MCF 10A (cell line): ENCODE results near the gene SEPTIN14. TPM values are rescaled to one million over a fixed set of nuclear protein-coding genes. Genes with fewer than 3 reads are reported as not detected.
"Not testable (repeated sequence)": the region's sequence is repeated elsewhere in the genome, so short reads cannot be mapped to it uniquely, and the experiment has no call there.

Experiments used
- BruUV-seq: library from RNA; stranded (reverse); fragments of 400-500 nt; replicated peaks from 2 replicates; lab custom pipeline; 2021; lab: Mats Ljungman, UMichigan
- CTCF ChIA-PET: fragments of 300-600 bp; sonication (Branson Sonifier 250); formaldehyde crosslinking; extraction: SDS; loops from one replicate; lab custom pipeline; 2021; ENCODE audit warnings: antibody characterized with exemption, inconsistent platforms; lab: Yijun Ruan, JAX
- POLR2A ChIA-PET: fragments of 300-600, 350-650 bp; sonication (Branson Sonifier 250); formaldehyde crosslinking; extraction: SDS; loops from one replicate; lab custom pipeline; 2020; ENCODE audit warnings: antibody characterized with exemption, inconsistent platforms; lab: Yijun Ruan, JAX
- DNase-seq: peaks from one replicate; pipeline ENCODE4 v3.0.0-alpha.2; 2018; ENCODE audit not compliant: unreplicated experiment
- H3K27ac Mint-ChIP-seq: one replicate; pipeline ENCODE4 v1.8.0; 2022; ENCODE audit warnings: mild to moderate bottlenecking, low read depth, mixed read lengths; ENCODE audit not compliant: unreplicated experiment
- H3K27me3 Mint-ChIP-seq: one replicate; pipeline ENCODE4 v1.8.0; 2022; ENCODE audit warnings: mixed read lengths; ENCODE audit not compliant: insufficient read depth, unreplicated experiment
- H3K36me3 Mint-ChIP-seq: one replicate; pipeline ENCODE4 v1.8.0; 2022; ENCODE audit warnings: mild to moderate bottlenecking, moderate library complexity, mixed read lengths; ENCODE audit not compliant: insufficient read depth, unreplicated experiment
- H3K4me1 Mint-ChIP-seq: one replicate; pipeline ENCODE4 v1.8.0; 2022; ENCODE audit warnings: mixed read lengths; ENCODE audit not compliant: insufficient read depth, unreplicated experiment
- H3K4me3 Mint-ChIP-seq: one replicate; pipeline ENCODE4 v1.8.0; 2022; ENCODE audit warnings: mild to moderate bottlenecking, moderate library complexity, mixed read lengths; ENCODE audit not compliant: unreplicated experiment
- H3K9me3 Mint-ChIP-seq: one replicate; pipeline ENCODE4 v1.8.0; 2022; ENCODE audit warnings: mixed read lengths; ENCODE audit not compliant: unreplicated experiment
- CTCF ChIP-seq: fragments of 200-600 bp; IDR thresholded peaks from one replicate; pipeline ENCODE4 v1.8.0; 2022; ENCODE audit warnings: antibody characterized with exemption, mild to moderate bottlenecking; ENCODE audit not compliant: unreplicated experiment
- intact Hi-C: fragments of 100-400 bp; cut with micrococcal nuclease; formaldehyde crosslinking; loops from 2 replicates; pipeline ENCODE4 v1.14.1; 2022
- total RNA-seq: library from RNA; stranded (reverse); gene quantifications from 2 replicates; pipeline ENCODE4 v1.2.3, GENCODE V29; 2022

The SEPTIN14 gene
- total RNA-seq, 1 experiment from 2014 or later, result not detected

DNA sequence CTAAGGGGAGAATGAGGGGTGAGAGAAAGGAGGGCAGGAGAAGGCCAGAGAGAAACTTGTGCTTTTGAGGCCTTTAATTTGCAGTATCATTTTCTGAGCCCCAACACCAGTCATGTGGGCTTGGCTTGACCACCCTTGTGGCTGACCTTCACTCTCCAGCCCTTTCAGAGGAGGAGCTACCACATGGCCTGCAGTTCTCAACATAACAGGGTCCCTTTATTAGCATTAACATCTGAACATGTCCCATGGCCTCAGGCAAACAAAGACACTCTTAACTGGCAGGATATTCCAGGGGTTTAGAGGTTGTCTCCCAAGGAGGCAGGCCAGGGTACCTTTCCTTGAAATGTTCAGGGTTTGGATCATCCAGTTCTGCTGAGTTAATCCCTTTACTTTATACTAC is 31.4 kb upstream of the SEPTIN14 start:
- CTCF ChIA-PET, result interaction anchor here (0.7 kb wide), 1 partner anchor 170 kb away, joined by 3 read pairs; the partner anchor contains the start of gene SUMF2
- intact Hi-C loops, result no loop called here
- DNase-seq, result no peak

DNA sequence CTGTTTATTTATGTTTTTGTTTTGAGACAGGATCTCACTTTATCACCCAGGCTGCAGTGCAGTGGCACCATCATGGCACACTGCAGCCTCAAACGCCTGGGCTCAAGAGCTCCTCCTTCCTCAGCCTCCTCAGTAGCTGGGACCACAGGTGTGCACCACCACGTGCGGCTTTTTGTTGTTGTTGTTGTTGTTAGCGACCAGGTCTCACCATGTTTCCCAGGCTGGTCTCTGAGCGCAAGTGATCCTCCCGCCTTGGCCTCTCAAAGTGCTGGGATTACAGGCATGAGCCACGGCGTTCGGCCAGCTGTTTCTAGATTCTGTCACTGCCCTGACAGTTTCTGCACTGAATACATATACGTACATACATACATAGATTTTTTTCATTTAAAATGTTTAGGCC is 25.8 kb upstream of the SEPTIN14 start:
- peak overlapping the region; percentile 94 for H3K4me3 Mint-ChIP-seq
- DNase-seq, H3K9me3 Mint-ChIP-seq, H3K36me3 Mint-ChIP-seq, BruUV-seq, H3K27me3 Mint-ChIP-seq, H3K4me1 Mint-ChIP-seq: not testable (repeated sequence)
- intact Hi-C loops, result loop anchor here (5.0 to 10.0 kb wide), 2 partner anchors 64 to 114 kb away; partner anchors contain the start of gene MRPS17
- peak overlapping the region; percentile 97 for H3K27ac Mint-ChIP-seq
- ChIA-PET CTCF (interaction anchor here (0.6 kb wide), 1 partner anchor 8 kb away, joined by 3 read pairs; no protein-coding TSS in a partner anchor), POLR2A (interaction anchor here (0.7 kb wide), 1 partner anchor 113 kb away, joined by 4 read pairs; no protein-coding TSS in a partner anchor)

More for the DNA sequence above, 31.4 kb upstream of the SEPTIN14 start:
- Mint-ChIP-seq H3K36me3 (no peaks in the 10 kb centered on the region), H3K9me3 (peaks cover 8% of the 10 kb centered on the region), H3K27me3 (no peaks in the 10 kb centered on the region), H3K4me3 (no peak overlapping the region), H3K4me1 (no peaks in the 10 kb centered on the region), H3K27ac (no peak overlapping the region)
- POLR2A ChIA-PET, result no interaction called here
- no peak for TF ChIP-seq CTCF
- BruUV-seq, result no TSS peak

DNA sequence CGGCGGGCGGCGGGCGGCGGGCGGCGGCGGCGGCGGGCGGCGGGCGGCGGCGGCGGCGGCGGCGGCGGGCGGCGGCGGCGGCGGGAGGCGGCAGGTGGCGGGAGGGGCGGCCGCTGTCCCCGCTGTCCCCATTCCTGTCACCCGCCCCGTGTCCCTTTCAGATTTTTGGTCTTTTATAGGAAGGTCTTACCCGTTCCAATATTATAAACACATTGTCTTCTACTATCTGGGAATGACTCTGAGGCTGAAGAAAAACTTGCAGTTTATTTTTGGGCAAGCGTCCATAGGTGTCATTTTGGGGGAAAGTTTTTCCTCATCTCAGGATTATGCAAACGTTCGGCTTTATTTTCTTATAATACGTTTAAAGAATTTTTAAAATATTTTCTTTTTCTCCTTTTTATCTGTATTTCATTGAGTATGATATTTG is 25.3 kb upstream of the SEPTIN14 start:
- Mint-ChIP-seq H3K9me3 (no peaks in the 10 kb centered on the region), H3K36me3 (peaks cover 4% of the 10 kb centered on the region), H3K4me1 (no peaks in the 10 kb centered on the region), H3K27me3 (no peaks in the 10 kb centered on the region), H3K27ac (peak overlapping the region; percentile 97), H3K4me3 (peak overlapping the region; percentile 94)
- no peak for DNase-seq
- BruUV-seq, result no TSS peak
- CTCF ChIA-PET, result no interaction called here
- intact Hi-C loops, result loop anchor here (5.0 to 10.0 kb wide), 2 partner anchors 64 to 113 kb away; partner anchors contain the start of gene MRPS17
- POLR2A ChIA-PET, result interaction anchor here (1.0 kb wide), 1 partner anchor 75 kb away, joined by 3 read pairs; no protein-coding TSS in a partner anchor
- no peak for TF ChIP-seq CTCF

DNA sequence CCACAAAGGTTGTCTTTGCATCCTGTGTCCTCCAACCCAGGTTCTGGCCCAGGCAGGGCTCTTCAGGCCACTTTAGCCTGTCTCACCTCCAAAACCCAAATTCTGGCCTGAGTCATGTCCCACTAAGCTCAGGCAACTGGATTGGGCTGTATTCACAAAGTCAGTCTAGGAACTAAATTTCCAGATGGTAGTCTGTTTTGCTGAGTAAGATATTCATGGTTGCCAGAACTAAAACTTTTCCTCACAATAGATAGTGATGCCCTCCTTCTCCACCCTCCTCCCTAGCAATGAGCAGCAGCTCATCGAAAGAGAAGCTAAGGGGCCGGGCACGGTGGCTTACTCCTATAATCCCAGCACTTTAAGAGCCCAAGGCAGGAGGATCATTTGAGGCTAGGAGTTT is 21.8 kb upstream of the SEPTIN14 start:
- H3K4me3 Mint-ChIP-seq, result no peak overlapping the region
- BruUV-seq, result no TSS peak

More for the DNA sequence above, 21.8 kb upstream of the SEPTIN14 start:
- TF ChIP-seq CTCF, result no peak
- DNase-seq, result no peak
- Mint-ChIP-seq H3K36me3 (peaks cover 4% of the 10 kb centered on the region), H3K9me3 (no peaks in the 10 kb centered on the region), H3K4me1 (no peaks in the 10 kb centered on the region), H3K27ac (no peak overlapping the region), H3K27me3 (no peaks in the 10 kb centered on the region)
- CTCF ChIA-PET, result no interaction called here
- intact Hi-C loops, result loop anchor here (10.0 kb wide), 1 partner anchor 110 kb away; no protein-coding TSS in a partner anchor
- POLR2A ChIA-PET, result no interaction called here
